HEK293T (cell line): ENCODE results near the gene DYRK1B.

Experiments used
- CTCF ChIA-PET: fragments of 350-600 bp; formaldehyde crosslinking; extraction: SDS; loops from one replicate; lab custom pipeline; 2021; ENCODE audit warnings: antibody characterized with exemption, inconsistent platforms; lab: Yijun Ruan, JAX
- POLR2A ChIA-PET: fragments of 350-600 bp; formaldehyde crosslinking; extraction: SDS; loops from one replicate; lab custom pipeline; 2020; ENCODE audit warnings: antibody characterized with exemption, inconsistent platforms; lab: Yijun Ruan, JAX
- DNase-seq: peaks from one replicate; pipeline ENCODE4 v3.0.0; 2012; ENCODE audit warnings: mixed read lengths; ENCODE audit errors: extremely low spot score
- ARNT ChIP-seq: fragments of 450-650 bp; IDR thresholded peaks from 2 replicates; pipeline ENCODE4 v1.6.1; 2017; ENCODE audit warnings: mild to moderate bottlenecking
- BHLHE40 ChIP-seq: fragments of 450-650 bp; IDR thresholded peaks from 2 replicates; pipeline ENCODE4 v1.6.1; 2016; ENCODE audit warnings: mild to moderate bottlenecking, moderate library complexity, borderline replicate concordance
- CTBP1 ChIP-seq: fragments of 450-650 bp; IDR thresholded peaks from 2 replicates; pipeline ENCODE4 v1.6.1; 2016; ENCODE audit warnings: borderline replicate concordance
- ELF4 ChIP-seq: fragments of 450-650 bp; IDR thresholded peaks from 2 replicates; pipeline ENCODE4 v1.6.1; 2017; ENCODE audit warnings: antibody characterized with exemption
- FOXA1 ChIP-seq: fragments of 450-650 bp; IDR thresholded peaks from 2 replicates; pipeline ENCODE4 v1.6.1; 2016; ENCODE audit warnings: mild to moderate bottlenecking
- FOXK2 ChIP-seq: fragments of 450-650 bp; IDR thresholded peaks from 2 replicates; pipeline ENCODE4 v1.6.1; 2016; ENCODE audit warnings: mild to moderate bottlenecking
- FOXM1 ChIP-seq: fragments of 450-650 bp; IDR thresholded peaks from 2 replicates; pipeline ENCODE4 v1.6.1; 2017; ENCODE audit warnings: mild to moderate bottlenecking, borderline replicate concordance
- HDGF ChIP-seq: fragments of 450-650 bp; IDR thresholded peaks from 2 replicates; pipeline ENCODE4 v1.6.1; 2017; ENCODE audit warnings: antibody characterized with exemption, borderline replicate concordance
- L3MBTL2 ChIP-seq: fragments of 450-650 bp; conservative IDR thresholded peaks from 2 replicates; pipeline ENCODE4 v1.6.1; 2016; ENCODE audit warnings: mild to moderate bottlenecking
- LEF1 ChIP-seq: fragments of 450-650 bp; IDR thresholded peaks from 2 replicates; pipeline ENCODE4 v1.6.1; 2017; ENCODE audit warnings: mild to moderate bottlenecking, borderline replicate concordance
- NFRKB ChIP-seq: fragments of 450-650 bp; IDR thresholded peaks from 2 replicates; pipeline ENCODE4 v1.6.1; 2016; ENCODE audit warnings: mild to moderate bottlenecking, moderate library complexity
- SP1 ChIP-seq: fragments of 450-650 bp; IDR thresholded peaks from 2 replicates; pipeline ENCODE4 v1.6.1; 2017
- SUZ12 ChIP-seq: fragments of 450-650 bp; IDR thresholded peaks from 2 replicates; pipeline ENCODE4 v1.6.1; 2016; ENCODE audit warnings: mild to moderate bottlenecking
- TARDBP ChIP-seq: fragments of 450-650 bp; IDR thresholded peaks from 2 replicates; pipeline ENCODE4 v1.6.1; 2016
- ZNF384 ChIP-seq: fragments of 450-650 bp; IDR thresholded peaks from 2 replicates; pipeline ENCODE4 v1.6.1; 2016
- TF ChIP-seq, protein P1 (sequence below): fragments of 450-650 bp; IDR thresholded peaks from 2 replicates; pipeline ENCODE4 v1.6.1; 2016

Gene DYRK1B

DNA sequence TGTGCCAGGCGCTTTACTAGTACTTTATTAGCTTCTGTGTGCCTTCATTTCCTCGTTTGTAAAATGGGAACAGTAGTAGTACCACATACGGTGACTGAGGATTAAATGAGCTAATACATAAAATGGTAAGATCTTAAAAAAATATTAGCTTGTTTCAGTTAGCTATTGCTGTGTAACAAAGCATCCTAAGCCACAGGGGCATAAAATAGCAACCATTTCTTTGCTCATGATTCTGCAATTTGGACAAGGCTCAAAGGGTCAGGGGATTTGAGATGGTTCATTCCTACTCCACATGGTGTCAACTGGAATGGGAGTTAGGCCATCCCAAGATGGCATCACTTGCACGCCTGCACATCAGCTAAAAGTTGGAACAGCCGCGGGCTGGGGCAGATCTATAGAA lies 13.3 kb downstream of the DYRK1B start:
- TF ChIP-seq, protein P1, sequence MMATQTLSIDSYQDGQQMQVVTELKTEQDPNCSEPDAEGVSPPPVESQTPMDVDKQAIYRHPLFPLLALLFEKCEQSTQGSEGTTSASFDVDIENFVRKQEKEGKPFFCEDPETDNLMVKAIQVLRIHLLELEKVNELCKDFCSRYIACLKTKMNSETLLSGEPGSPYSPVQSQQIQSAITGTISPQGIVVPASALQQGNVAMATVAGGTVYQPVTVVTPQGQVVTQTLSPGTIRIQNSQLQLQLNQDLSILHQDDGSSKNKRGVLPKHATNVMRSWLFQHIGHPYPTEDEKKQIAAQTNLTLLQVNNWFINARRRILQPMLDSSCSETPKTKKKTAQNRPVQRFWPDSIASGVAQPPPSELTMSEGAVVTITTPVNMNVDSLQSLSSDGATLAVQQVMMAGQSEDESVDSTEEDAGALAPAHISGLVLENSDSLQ = no peak
- TF ChIP-seq ELF4 = no peak
- TF ChIP-seq FOXA1 = no peak
- TF ChIP-seq L3MBTL2 = no peak
- no peak for TF ChIP-seq HDGF
- TF ChIP-seq TARDBP = no peak
- no peak for TF ChIP-seq NFRKB
- no peak for TF ChIP-seq FOXM1
- no peak for TF ChIP-seq LEF1
- no peak for TF ChIP-seq FOXK2
- TF ChIP-seq ZNF384 = no peak
- no peak for TF ChIP-seq SUZ12
- no peak for TF ChIP-seq CTBP1
- TF ChIP-seq ARNT = no peak
- ChIA-PET CTCF (interaction anchor here (0.7 kb wide), 1 partner anchor 12 kb away, joined by 6 read pairs; no protein-coding TSS in a partner anchor), POLR2A (interaction anchor here (1.3 kb wide), 1 partner anchor 13 kb away, joined by 4 read pairs; the partner anchor contains the start of gene DYRK1B)
- DNase-seq = no peak

DNA sequence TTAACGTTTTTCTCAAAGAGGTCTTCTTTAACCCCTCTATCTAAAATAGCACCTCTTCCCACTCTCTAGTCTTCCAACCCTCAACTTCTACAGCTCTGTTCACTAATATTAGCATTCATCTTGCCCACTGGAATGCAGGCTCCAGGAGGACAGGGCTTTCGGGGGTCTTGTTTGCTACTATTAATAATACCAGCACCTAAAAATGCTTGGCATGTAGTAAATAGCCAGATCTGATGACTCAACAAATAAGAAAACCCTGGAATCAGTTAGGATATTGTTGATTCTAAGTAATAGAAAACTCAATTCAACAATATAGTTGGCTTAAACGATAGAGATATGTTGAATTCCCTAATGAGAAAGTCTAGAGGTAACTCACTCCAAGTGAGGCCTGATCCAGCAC lies 14.2 kb downstream of the DYRK1B start:
- DNase-seq = no peak
- POLR2A ChIA-PET = no interaction called here
- CTCF ChIA-PET = no interaction called here
- no peak for TF ChIP-seq FOXA1
- no peak for TF ChIP-seq ARNT
- no peak for TF ChIP-seq BHLHE40

DNA sequence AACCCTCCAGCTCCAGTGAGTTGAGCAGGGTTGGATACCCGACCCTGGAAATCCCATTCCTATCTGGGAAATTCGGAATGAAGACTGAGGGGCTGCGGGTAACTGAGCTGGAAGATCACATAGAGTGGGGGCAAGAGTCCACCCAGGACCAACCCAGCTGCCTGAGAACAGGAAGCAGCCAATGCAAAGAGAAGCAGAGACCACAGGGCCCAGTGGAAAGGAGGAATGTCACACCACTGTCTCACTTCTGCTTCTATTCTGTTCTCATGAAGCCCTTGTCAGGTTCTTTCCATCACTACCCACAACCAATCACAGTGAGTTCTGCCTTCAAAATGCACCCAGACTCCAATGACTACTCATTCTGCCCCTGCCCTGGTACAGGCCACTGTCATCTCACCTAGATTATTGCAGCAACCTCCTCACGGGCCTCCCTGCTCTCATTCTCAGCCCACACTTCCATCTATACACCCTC lies 15.3 kb downstream of the DYRK1B start:
- no peak for TF ChIP-seq SUZ12
- no peak for TF ChIP-seq HDGF
- TF ChIP-seq ZNF384 = no peak
- TF ChIP-seq ELF4 = no peak
- TF ChIP-seq ARNT = no peak
- TF ChIP-seq FOXA1 = no peak
- no peak for TF ChIP-seq SP1
- TF ChIP-seq FOXM1 = no peak
- TF ChIP-seq TARDBP = no peak
- TF ChIP-seq, protein P1 = no peak
- no peak for TF ChIP-seq LEF1
- TF ChIP-seq NFRKB = no peak
- no peak for TF ChIP-seq BHLHE40
- TF ChIP-seq CTBP1 = no peak
- no peak for TF ChIP-seq L3MBTL2
- no peak for TF ChIP-seq FOXK2
- ChIA-PET CTCF (no interaction called here), POLR2A (interaction anchor here (1.5 kb wide), 1 partner anchor 15 kb away, joined by 5 read pairs; the partner anchor contains the start of gene DYRK1B)
- DNase-seq = no peak

DNA sequence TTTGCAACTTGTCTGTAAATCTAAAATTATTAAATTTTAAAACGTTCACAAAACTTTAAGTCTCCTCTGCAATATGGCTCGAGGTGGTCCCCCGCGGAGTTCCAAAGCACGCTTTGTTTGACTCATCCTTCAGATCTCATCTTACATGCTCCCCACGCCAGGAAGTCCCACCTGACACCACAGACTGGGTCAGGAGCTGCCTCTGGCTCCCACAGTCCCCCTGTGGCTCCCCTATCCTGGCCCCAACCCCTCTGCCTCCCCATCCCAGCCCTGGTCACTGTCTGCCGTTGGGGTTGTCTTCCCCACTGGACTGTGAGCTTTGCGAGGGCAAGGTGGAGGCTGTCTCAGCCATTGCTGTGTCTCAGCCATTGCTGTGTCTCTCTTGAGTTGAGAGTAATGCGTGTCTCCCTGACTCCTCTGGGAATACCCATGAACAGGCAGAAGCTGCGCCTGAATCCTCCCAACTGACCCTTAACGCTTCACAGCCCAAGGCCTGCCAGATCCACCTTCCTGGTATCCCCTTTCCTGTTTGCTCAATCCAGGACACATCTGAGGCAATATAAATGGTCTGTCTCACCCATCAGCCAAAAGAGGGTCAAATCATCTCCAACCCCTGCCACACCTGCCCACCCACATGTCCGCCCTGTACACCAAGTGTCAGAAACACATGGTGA lies 15.9 kb downstream of the DYRK1B start:
- DNase-seq = no peak
- CTCF ChIA-PET = no interaction called here
- POLR2A ChIA-PET = interaction anchor here (1.5 kb wide), 1 partner anchor 16 kb away, joined by 5 read pairs; the partner anchor contains the start of gene DYRK1B
- TF ChIP-seq ZNF384 = no peak
- TF ChIP-seq CTBP1 = no peak
- no peak for TF ChIP-seq FOXK2
- TF ChIP-seq, protein P1 = no peak
- no peak for TF ChIP-seq ELF4
- TF ChIP-seq SUZ12 = no peak
- TF ChIP-seq FOXA1 = no peak
- no peak for TF ChIP-seq HDGF
- no peak for TF ChIP-seq ARNT
- no peak for TF ChIP-seq BHLHE40

DNA sequence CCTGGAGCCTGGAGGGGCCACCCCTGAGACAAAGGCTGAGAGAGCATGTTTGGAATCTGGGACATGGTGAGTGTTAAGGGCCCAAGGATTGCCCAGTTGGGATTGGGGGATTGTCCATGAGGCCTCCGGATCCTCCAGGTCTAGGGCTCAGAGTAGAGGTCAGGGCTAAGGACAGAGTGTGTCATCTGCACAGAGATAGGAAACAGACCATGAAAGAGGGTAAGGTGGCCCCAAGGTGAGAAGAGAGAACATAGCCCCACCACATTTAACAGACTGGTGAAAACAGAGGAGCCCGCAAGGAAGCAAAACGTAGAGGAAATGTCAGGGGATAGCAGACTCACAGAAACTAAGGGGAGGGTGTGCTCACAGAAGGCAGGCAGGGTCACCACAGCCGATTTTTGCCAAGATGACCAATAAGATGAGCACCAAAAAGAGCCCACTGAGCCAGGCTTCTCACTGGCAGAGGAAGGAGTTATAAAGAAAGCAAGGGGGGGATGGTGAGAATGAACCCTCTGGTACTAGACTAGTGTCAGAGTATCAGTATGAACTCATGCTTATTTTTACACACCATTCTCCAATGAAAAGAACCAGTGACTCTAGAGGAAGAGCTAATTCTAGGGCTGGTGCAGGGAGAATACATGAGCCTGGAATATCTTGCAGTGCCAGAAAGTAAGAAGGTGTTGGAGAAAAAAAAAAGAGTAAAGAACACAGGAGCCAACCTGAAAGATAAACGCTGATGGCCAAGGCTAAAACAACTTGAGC lies 17.5 kb downstream of the DYRK1B start:
- POLR2A ChIA-PET = interaction anchor here (1.9 kb wide), 1 partner anchor 18 kb away, joined by 5 read pairs; the partner anchor contains the start of gene DYRK1B
- TF ChIP-seq FOXM1 (no peak), ELF4 (no peak), FOXA1 (no peak), SP1 (no peak), L3MBTL2 (no peak), TARDBP (no peak), ZNF384 (no peak), FOXK2 (no peak), SUZ12 (no peak), HDGF (no peak), CTBP1 (no peak), ARNT (no peak), NFRKB (no peak), BHLHE40 (no peak), LEF1 (no peak)
- TF ChIP-seq, protein P1 = no peak
- DNase-seq = no peak
- CTCF ChIA-PET = no interaction called here
